HAP-1 (cell line): ENCODE data around the gene LLGL2.

Experiments
- DNase-seq, 2 experiments: peaks; one replicate each; pipeline ENCODE4 v3.0.0-alpha.2; 2016 to 2020; ENCODE audit warnings: low spot score in 2 of 2
- H3K27me3 ChIP-seq: fragments of 250-450 bp; sonication (Bioruptor Pico); 2 replicates; pipeline ENCODE4 v1.5.1; 2020; ENCODE audit warnings: low read depth, mild to moderate bottlenecking, moderate library complexity
- H3K36me3 ChIP-seq: fragments of 250-450 bp; sonication (Bioruptor Pico); replicated peaks from 2 replicates; pipeline ENCODE4 v1.5.1; 2020; ENCODE audit warnings: mild to moderate bottlenecking
- H3K4me1 ChIP-seq: fragments of 250-450 bp; sonication (Bioruptor Pico); 2 replicates; pipeline ENCODE4 v1.5.1; 2020; ENCODE audit warnings: mild to moderate bottlenecking
- H3K4me3 ChIP-seq: fragments of 250-450 bp; sonication (Bioruptor Pico); 2 replicates; pipeline ENCODE4 v1.5.1; 2020; ENCODE audit warnings: mild to moderate bottlenecking, moderate library complexity
- H3K9me3 ChIP-seq: fragments of 250-450 bp; sonication (Bioruptor Pico); 2 replicates; pipeline ENCODE4 v1.5.1; 2020; ENCODE audit warnings: mild to moderate bottlenecking, moderate library complexity
- in situ Hi-C: fragments of 300-500 bp; cut with MboI; formaldehyde crosslinking; loops from 3 replicates; pipeline ENCODE4 v1.14.3; 2020; ENCODE audit warnings: low sequenced_read_pairs, inconsistent platforms, mixed read lengths

The LLGL2 gene

GRCh38 chr17:75550139-75550465, 24.6 kb downstream of the LLGL2 start:
- DNase-seq = no peak
- in situ Hi-C loops = no loop called here
- no peaks in the 10 kb centered on the region for H3K9me3 ChIP-seq
- H3K36me3 ChIP-seq = no peaks in the 10 kb centered on the region
- no peaks in the 10 kb centered on the region for H3K4me1 ChIP-seq
- H3K27me3 ChIP-seq = no peaks in the 10 kb centered on the region
- no peak overlapping the region for H3K4me3 ChIP-seq

- no peaks in the 10 kb centered on the region for H3K36me3 ChIP-seq
- H3K4me1 ChIP-seq = no peaks in the 10 kb centered on the region
- no peaks in the 10 kb centered on the region for H3K9me3 ChIP-seq
- in situ Hi-C loops = no loop called here
- no peak for DNase-seq
- H3K27me3 ChIP-seq = no peaks in the 10 kb centered on the region
- H3K4me3 ChIP-seq = no peak overlapping the region
Observed at GRCh38 chr17:75551266-75551665, 25.8 kb downstream of the LLGL2 start.

DNA sequence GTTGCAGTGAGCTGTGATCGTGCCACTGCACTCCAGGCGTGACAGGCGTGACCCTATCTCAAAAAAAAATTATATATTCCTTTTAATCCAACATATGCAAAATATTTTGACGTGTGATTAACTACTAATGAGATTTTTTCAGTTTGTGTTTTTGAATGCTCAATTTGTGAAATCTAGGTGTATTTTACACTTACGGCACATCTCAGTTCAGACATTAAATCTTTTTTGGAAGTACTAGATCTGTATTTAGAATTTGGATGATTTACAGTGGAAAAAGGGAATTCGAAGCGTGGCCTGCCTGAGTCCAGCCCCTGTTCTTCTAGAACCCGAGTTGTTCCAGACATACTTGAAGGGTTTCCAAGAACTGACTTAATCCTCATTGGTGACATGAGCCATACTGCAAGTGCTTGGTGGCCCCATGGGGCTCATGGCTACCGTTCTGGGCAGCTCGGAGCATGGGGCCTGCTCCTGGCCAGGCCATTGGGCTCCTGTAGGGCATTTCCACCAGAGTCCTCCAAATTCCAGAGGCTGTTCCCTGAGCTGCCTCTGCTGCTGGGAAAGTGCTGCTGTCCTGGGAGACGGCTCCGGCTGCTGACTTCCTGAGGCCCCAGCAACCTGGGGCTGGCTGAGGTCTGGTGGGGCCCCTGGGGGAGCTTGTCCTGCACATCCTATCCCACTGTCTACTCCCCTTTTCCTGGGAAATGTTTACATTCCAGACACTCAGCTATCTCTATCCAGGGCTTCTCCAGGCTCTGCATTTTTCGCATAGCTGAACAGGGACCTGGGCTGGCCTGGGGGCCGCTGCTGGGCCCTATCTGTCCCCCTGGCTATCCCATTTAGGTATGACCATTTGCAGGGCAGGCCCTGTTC, 27.2 kb downstream of the LLGL2 start:
- Histone ChIP-seq H3K4me1 (no peaks in the 10 kb centered on the region), H3K36me3 (no peaks in the 10 kb centered on the region), H3K4me3 (no peak overlapping the region), H3K27me3 (no peaks in the 10 kb centered on the region), H3K9me3 (no peaks in the 10 kb centered on the region)
- no peak for DNase-seq
- in situ Hi-C loops = no loop called here

- in situ Hi-C loops = no loop called here
Observed at GRCh38 chr17:75553295-75554110, 28.0 kb downstream of the LLGL2 start.

GRCh38 chr17:75555679-75556153, 30.2 kb downstream of the LLGL2 start:
- H3K4me3 ChIP-seq = no peak overlapping the region
- DNase-seq = no peak
- H3K27me3 ChIP-seq = no peaks in the 10 kb centered on the region
- H3K4me1 ChIP-seq = no peaks in the 10 kb centered on the region
- no peaks in the 10 kb centered on the region for H3K9me3 ChIP-seq
- in situ Hi-C loops = no loop called here
- H3K36me3 ChIP-seq = no peaks in the 10 kb centered on the region; the same call in 1 of the 2 replicates

More at GRCh38 chr17:75553295-75554110, 28.0 kb downstream of the LLGL2 start:
- Histone ChIP-seq H3K9me3 (no peaks in the 10 kb centered on the region), H3K4me1 (no peaks in the 10 kb centered on the region), H3K4me3 (no peak overlapping the region), H3K27me3 (no peaks in the 10 kb centered on the region), H3K36me3 (no peaks in the 10 kb centered on the region)
- DNase-seq = no peak

- in situ Hi-C loops = no loop called here
- no peak for DNase-seq
- Histone ChIP-seq H3K4me3 (no peak overlapping the region), H3K9me3 (no peaks in the 10 kb centered on the region), H3K4me1 (no peaks in the 10 kb centered on the region), H3K27me3 (no peaks in the 10 kb centered on the region), H3K36me3 (no peaks in the 10 kb centered on the region; the same call in 1 of the 2 replicates)
Observed at GRCh38 chr17:75557075-75557851, 31.8 kb downstream of the LLGL2 start.

- in situ Hi-C loops = no loop called here
- H3K4me1 ChIP-seq = no peaks in the 10 kb centered on the region
- H3K9me3 ChIP-seq = no peaks in the 10 kb centered on the region
- no peak overlapping the region for H3K4me3 ChIP-seq
- DNase-seq = no peak
- no peaks in the 10 kb centered on the region for H3K27me3 ChIP-seq
- no peaks in the 10 kb centered on the region; the same call in 1 of the 2 replicates for H3K36me3 ChIP-seq
Observed at GRCh38 chr17:75557852-75558665, 32.6 kb downstream of the LLGL2 start.

DNA sequence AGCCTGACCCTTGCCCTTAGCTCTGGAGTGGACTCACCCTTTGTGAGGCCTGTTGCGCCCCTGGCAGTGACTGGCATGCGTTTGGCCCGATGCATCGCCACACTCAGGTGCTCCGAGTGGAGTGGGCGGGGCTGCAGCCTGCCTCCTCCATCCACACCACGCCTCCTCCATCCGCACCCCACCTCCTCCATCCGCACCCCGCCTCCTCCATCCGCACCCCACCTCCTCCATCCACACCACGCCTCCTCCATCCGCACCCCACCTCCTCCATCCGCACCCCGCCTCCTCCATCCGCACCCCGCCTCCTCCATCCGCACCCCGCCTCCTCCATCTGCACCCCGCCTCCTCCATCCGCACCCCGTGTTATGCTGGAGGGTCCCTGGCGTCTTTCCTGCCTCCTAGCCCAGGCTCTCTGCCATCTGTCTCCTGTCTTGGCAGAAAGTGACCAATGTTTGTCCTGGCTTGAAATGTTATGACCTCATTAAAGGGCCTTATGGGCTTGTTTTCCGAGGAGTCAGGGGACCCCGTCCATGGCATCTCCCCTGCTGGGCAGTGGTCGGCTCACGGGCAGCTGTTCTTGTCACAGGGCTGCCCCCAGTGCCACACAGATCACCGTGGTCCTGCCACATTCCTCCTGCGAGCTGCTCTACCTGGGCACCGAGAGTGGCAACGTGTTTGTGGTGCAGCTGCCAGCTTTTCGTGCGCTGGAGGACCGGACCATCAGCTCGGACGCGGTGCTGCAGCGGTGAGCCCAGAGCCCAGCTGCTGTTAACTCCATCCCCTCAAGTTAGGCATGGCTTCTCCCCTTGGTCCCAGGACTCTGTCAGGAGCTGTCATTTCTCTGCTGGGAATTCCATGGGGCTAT, 33.4 kb downstream of the LLGL2 start:
- Histone ChIP-seq H3K36me3 (no peaks in the 10 kb centered on the region; the same call in 1 of the 2 replicates), H3K4me3 (no peak overlapping the region), H3K4me1 (no peaks in the 10 kb centered on the region), H3K9me3 (no peaks in the 10 kb centered on the region), H3K27me3 (no peaks in the 10 kb centered on the region)
- no peak for DNase-seq
- in situ Hi-C loops = no loop called here

DNA sequence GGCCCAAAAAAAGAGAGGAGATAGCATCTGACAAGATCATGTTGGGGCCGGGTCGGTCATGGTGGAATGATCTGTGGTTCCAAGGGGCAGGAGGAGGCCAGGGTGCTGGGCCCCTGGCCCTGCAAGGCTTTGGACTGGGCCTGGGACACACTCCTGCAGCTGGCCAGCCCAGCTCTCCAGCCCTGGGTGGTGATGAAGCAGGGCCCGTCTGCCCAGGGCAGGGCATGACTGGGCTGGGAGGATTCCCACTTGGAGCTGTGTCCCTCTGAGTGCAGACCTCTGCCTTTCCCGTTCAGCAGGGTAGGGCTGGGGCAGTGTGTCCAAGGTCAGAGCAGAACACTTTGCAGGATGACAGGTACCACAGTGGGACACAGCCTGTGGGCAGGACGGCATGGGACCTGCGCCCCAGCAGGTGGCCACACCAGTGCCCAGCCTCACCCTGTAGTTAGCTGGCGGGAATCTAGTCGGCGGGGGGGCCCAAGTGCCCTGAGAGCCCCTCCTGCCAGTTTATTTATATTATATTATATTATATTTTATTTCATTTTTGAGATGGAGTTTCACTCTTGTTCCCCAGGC, 34.5 kb downstream of the LLGL2 start:
- Histone ChIP-seq H3K4me1 (no peaks in the 10 kb centered on the region), H3K36me3 (peaks cover 3% of the 10 kb centered on the region; the same call in 1 of the 2 replicates), H3K4me3 (no peak overlapping the region), H3K9me3 (no peaks in the 10 kb centered on the region), H3K27me3 (no peaks in the 10 kb centered on the region)
- no peak for DNase-seq
- in situ Hi-C loops = no loop called here

DNA sequence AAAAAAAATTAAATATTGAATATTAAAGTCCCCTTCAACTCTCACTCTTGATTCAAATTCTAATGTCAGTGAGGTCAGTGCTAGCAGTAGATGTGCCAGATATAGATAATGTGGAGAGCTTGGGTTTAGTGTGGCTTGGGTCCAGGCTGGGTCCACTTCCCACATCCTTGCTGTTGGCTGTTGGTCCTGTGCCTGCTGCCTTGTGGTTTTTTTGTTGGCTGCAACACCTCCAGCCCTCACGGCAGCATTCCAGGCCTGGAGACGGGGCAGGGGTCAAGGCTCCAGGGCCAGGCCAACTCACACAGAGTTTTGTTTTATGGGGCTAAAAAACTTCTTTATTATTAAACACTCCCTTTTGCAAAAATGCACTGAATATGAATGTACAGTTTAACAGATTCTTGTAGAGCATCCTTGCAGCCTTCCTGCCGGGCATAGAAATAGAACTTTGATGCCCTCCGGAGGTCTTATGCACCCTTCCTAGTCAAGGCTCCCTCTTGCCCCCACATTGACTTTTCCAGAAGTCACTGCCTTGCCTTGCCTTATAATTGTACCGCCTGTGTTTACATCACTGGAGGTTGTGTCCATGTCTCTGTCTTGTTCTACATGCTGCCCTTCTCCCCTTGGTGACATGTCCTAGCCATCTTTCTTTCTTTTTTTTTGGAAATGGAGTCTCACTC, 36.6 kb downstream of the LLGL2 start:
- Histone ChIP-seq H3K4me1 (no peaks in the 10 kb centered on the region), H3K27me3 (no peaks in the 10 kb centered on the region), H3K36me3 (peaks cover 3% of the 10 kb centered on the region; the same call in 1 of the 2 replicates), H3K9me3 (no peaks in the 10 kb centered on the region), H3K4me3 (no peak overlapping the region)
- in situ Hi-C loops = no loop called here
- DNase-seq = no peak

GRCh38 chr17:75563063-75563758, 37.7 kb downstream of the LLGL2 start:
- DNase-seq = no peak
- Histone ChIP-seq H3K4me3 (no peak overlapping the region), H3K27me3 (no peaks in the 10 kb centered on the region), H3K4me1 (no peaks in the 10 kb centered on the region), H3K9me3 (no peaks in the 10 kb centered on the region), H3K36me3 (peaks cover 3% of the 10 kb centered on the region; the same call in 1 of the 2 replicates)
- in situ Hi-C loops = no loop called here
